ENCODE results near the gene TSPAN12.

TSPAN12 gene

DNA sequence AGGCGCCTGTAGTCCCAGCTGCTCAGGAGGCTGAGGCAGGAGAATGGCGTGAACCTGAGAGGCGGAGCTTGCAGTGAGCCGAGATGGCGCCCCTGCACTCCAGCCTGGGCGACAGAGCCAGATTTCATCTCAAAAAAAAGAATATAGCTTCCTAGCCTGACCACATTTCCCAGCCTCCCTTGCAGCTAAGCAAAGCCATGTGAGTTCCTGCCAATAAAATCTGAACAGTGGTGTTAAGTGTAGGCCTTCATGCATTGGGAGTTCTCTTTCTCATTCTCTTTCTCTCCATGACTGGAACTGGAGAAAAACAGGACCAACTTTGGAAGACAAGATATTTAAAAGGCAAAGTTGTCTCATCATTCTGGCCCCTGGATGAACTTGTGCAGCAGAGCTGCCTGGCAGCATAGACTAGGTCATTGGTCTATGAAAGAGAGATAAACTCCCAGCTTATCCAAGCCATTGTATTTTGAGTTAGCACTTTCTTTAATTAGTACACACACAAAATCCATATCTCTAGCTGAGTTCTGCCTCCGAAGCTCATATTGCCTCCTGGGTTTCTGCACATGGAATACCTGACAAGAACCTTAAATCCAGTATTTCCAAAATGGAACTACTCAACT is 60.8 kb downstream of the TSPAN12 start:
- Histone ChIP-seq H4K20me1 (ENCODE audit: insufficient read depth, low read length, poor library complexity, severe bottlenecking) (no peaks in the 10 kb centered on the region), H3K36me3 (ENCODE audit: insufficient read depth, low read length) (no peaks in the 10 kb centered on the region), H3K9me2 (replicated peaks; ENCODE audit: low read depth, low read length) (no peaks in the 10 kb centered on the region), H3F3A (ENCODE audit: low read depth) (no peaks in the 10 kb centered on the region), H2AFZ (ENCODE audit: low read length) (no peak overlapping the region), H3K4me1 (ENCODE audit: insufficient read depth, low read length, poor library complexity, severe bottlenecking) (no peaks in the 10 kb centered on the region), H3K4me3 (ENCODE audit: low read length, poor library complexity, severe bottlenecking) (no peak overlapping the region), H3K27me3 (ENCODE audit: insufficient read depth, low read length, poor library complexity, severe bottlenecking) (no peaks in the 10 kb centered on the region), H3K9ac (ENCODE audit: low read depth, low read length, poor library complexity, severe bottlenecking) (no peak overlapping the region), H3K9me3 (ENCODE audit: insufficient read depth, low read depth, low read length) (no peaks in the 10 kb centered on the region), H3K4me2 (ENCODE audit: low read depth, low read length, poor library complexity, severe bottlenecking) (no peak overlapping the region), H3K79me2 (ENCODE audit: insufficient read depth, low read length) (no peaks in the 10 kb centered on the region)
- TF ChIP-seq EZH2phosphoT487 (IDR thresholded peaks at IDR 0.05; ENCODE audit: borderline replicate concordance) = no peak

DNA sequence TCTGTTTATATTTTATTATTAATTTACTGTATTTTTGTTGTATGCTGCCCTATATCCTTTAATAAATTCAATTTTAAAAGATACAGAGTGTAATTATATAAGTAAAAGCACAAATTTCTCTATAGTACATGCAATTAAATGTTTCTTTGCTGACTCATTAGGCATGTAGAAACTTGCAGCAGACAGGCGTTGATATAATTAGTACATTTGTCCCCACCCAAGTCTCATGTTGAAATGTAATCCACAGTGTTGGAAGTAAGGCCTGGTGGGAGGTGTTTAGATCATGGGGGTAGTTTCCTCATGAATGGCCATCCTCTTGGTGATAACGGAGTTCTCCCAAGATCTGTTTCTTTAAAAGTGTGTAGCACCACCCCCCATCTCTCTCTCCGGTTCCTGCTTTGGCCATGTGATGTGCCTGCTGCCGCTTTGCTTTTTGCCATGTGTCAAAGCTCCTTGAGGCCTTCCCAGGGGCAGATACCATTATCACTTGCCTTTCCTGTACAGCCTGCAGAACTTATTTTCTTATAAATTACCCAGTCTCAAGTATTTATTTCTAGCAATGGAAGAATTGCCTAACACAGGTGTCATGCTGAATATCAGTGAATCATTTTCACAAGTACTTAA is 63.7 kb downstream of the TSPAN12 start:
- no peaks in the 10 kb centered on the region for H3K27me3 ChIP-seq (ENCODE audit: insufficient read depth, low read length, poor library complexity, severe bottlenecking)
- no peaks in the 10 kb centered on the region for H3K9me3 ChIP-seq (ENCODE audit: insufficient read depth, low read depth, low read length)
- no peak for TF ChIP-seq EZH2phosphoT487 (IDR thresholded peaks at IDR 0.05; ENCODE audit: borderline replicate concordance)
- TF ChIP-seq, protein P1, sequence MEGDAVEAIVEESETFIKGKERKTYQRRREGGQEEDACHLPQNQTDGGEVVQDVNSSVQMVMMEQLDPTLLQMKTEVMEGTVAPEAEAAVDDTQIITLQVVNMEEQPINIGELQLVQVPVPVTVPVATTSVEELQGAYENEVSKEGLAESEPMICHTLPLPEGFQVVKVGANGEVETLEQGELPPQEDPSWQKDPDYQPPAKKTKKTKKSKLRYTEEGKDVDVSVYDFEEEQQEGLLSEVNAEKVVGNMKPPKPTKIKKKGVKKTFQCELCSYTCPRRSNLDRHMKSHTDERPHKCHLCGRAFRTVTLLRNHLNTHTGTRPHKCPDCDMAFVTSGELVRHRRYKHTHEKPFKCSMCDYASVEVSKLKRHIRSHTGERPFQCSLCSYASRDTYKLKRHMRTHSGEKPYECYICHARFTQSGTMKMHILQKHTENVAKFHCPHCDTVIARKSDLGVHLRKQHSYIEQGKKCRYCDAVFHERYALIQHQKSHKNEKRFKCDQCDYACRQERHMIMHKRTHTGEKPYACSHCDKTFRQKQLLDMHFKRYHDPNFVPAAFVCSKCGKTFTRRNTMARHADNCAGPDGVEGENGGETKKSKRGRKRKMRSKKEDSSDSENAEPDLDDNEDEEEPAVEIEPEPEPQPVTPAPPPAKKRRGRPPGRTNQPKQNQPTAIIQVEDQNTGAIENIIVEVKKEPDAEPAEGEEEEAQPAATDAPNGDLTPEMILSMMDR (conservative IDR thresholded peaks at IDR 0.05; ENCODE audit: low read length) = no peak
- H3K4me2 ChIP-seq (ENCODE audit: low read depth, low read length, poor library complexity, severe bottlenecking) = no peak overlapping the region
- H3K4me3 ChIP-seq (ENCODE audit: low read length, poor library complexity, severe bottlenecking) = no peak overlapping the region
- no peaks in the 10 kb centered on the region for H3F3A ChIP-seq (ENCODE audit: low read depth)
- H3K9me2 ChIP-seq (replicated peaks; ENCODE audit: low read depth, low read length) = no peaks in the 10 kb centered on the region
- H3K36me3 ChIP-seq (ENCODE audit: insufficient read depth, low read length) = no peaks in the 10 kb centered on the region
- no peaks in the 10 kb centered on the region for H3K79me2 ChIP-seq (ENCODE audit: insufficient read depth, low read length)
- no peaks in the 10 kb centered on the region for H3K4me1 ChIP-seq (ENCODE audit: insufficient read depth, low read length, poor library complexity, severe bottlenecking)
- H2AFZ ChIP-seq (ENCODE audit: low read length) = no peak overlapping the region
- H3K9ac ChIP-seq (ENCODE audit: low read depth, low read length, poor library complexity, severe bottlenecking) = no peak overlapping the region
- no peaks in the 10 kb centered on the region for H4K20me1 ChIP-seq (ENCODE audit: insufficient read depth, low read length, poor library complexity, severe bottlenecking)

DNA sequence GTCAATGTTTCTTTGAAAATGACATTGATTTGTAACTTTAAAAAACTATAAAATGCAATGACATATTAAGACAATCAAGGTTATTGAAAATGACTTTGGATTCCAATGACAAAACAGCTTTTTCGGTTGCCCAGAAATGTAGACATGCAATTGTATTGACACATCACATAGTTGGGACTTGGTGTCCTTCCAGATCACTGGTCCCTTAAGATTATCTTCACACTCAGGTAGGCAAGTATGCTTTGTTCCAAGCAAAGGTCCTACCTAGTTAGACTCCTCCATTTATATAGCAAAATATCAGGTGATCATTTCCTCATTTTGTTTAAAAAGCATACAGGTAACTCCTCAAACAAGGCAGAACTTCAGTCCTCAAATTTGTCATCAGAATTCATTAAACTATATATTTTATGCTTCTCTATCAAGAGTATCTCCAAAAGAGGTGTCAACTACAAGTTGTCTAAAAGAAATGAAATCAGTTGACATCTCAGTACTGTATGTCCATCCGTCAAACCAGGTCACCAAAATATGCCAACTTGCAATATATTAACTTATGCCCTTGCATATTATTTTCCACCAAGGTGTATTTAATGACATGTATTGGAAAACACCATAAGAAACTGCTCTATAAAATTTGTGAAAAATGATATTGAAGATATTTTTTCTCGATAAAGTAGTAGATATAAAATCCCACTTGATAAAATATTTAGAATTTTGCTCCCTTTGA is 64.6 kb downstream of the TSPAN12 start:
- no peaks in the 10 kb centered on the region for H3K36me3 ChIP-seq (ENCODE audit: insufficient read depth, low read length)
- H3K9me2 ChIP-seq (replicated peaks; ENCODE audit: low read depth, low read length) = no peaks in the 10 kb centered on the region
- TF ChIP-seq EZH2phosphoT487 (IDR thresholded peaks at IDR 0.05; ENCODE audit: borderline replicate concordance) = no peak
- TF ChIP-seq, protein P1 (conservative IDR thresholded peaks at IDR 0.05; ENCODE audit: low read length) = no peak
- H3K4me3 ChIP-seq (ENCODE audit: low read length, poor library complexity, severe bottlenecking) = no peak overlapping the region
- no peaks in the 10 kb centered on the region for H3F3A ChIP-seq (ENCODE audit: low read depth)
- no peak overlapping the region for H3K9ac ChIP-seq (ENCODE audit: low read depth, low read length, poor library complexity, severe bottlenecking)
- no peaks in the 10 kb centered on the region for H4K20me1 ChIP-seq (ENCODE audit: insufficient read depth, low read length, poor library complexity, severe bottlenecking)
- H3K79me2 ChIP-seq (ENCODE audit: insufficient read depth, low read length) = no peaks in the 10 kb centered on the region
- H3K9me3 ChIP-seq (ENCODE audit: insufficient read depth, low read depth, low read length) = no peaks in the 10 kb centered on the region
- no peaks in the 10 kb centered on the region for H3K27me3 ChIP-seq (ENCODE audit: insufficient read depth, low read length, poor library complexity, severe bottlenecking)
- H3K4me2 ChIP-seq (ENCODE audit: low read depth, low read length, poor library complexity, severe bottlenecking) = no peak overlapping the region
- H2AFZ ChIP-seq (ENCODE audit: low read length) = no peak overlapping the region
- no peaks in the 10 kb centered on the region for H3K4me1 ChIP-seq (ENCODE audit: insufficient read depth, low read length, poor library complexity, severe bottlenecking)

Measured in Loucy (cell line).